Left colon (tissue), 2 donors: ENCODE measurements around the gene MOB3B. TPM values are rescaled to one million over a fixed set of nuclear protein-coding genes. Genes with fewer than 3 reads are reported as not detected.

ENCODE experiments used
- ATAC-seq: fragments of 200-7000 bp; cut with Tn5 transposase; one replicate; pipeline ENCODE4 v1.9.1; 2020; ENCODE audit warnings: mild to moderate bottlenecking, moderate library complexity
- DNase-seq, 2 donors: peaks; one replicate each; pipeline ENCODE4 v3.0.0-alpha.2; 2020
- intact Hi-C, 2 donors: fragments of 100-400 bp; cut with DNase I in 1 of 2; cut with micrococcal nuclease in 1 of 2; formaldehyde crosslinking; loops; one replicate each; pipeline versions ENCODE4 v1.11.2 to v1.14.0; 2022; cut with DNase I, micrococcal nuclease
- total RNA-seq, 2 donors: library from RNA; stranded (reverse); fragmentation: NEBNext Ultra II Directional; extraction: Animal tissue kit (Norgen Biotek cat#: 25700); gene quantifications; one replicate each; pipeline ENCODE4 v1.2.1, GENCODE V29; 2021
- donor health status: DM: no; HTN: no; CAD: no.
- donor health status: DM: yes; HTN: yes; CAD: no.

MOB3B gene
- total RNA-seq, 2 donors from 2014 or later = 42.2 to 47.1 TPM

GRCh38 chr9:27341545-27342294 lies 187.9 kb downstream of the MOB3B start:
- ATAC-seq (peak; percentile 58), DNase-seq (no peak)
- intact Hi-C loops = no loop called here

DNA sequence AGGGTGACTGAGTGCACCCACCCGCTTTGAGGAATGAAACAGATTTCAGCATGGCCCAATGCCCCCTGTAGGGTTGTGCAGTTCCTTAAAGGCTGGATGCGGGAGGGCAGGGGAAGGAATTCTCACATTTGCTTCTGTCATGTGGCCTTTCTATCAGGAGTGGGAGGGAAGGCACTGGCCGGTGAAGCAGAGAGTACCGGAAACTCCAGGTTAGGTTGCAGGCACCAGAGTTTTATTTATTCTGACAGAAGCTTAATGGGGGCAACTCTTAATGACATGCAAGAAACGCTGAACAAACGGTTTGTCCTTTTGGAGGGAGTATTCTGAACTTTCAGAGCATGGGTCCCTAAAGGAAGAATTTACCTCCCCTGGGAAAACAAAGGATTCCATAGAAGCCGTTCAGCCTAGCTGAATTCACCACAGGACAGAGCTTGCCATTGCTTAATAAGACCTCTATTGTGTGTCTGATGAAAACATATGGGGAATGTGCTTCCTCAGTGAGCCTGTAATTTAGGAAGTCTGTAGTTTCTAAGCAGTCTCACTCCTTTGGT lies 188.6 kb downstream of the MOB3B start:
- intact Hi-C loops = no loop called here
- ATAC-seq = no peak

GRCh38 chr9:27340285-27340674 lies 189.3 kb downstream of the MOB3B start:
- DNase-seq (no peak), ATAC-seq (no peak)
- intact Hi-C loops = no loop called here

More for the DNA sequence above, 188.6 kb downstream of the MOB3B start:
- no peak for DNase-seq

GRCh38 chr9:27339661-27340284 lies 189.8 kb downstream of the MOB3B start:
- DNase-seq (no peak), ATAC-seq (no peak)
- intact Hi-C loops = loop anchor here in 1 of 2 donors (10.0 kb wide), 1 partner anchor 195 kb away; no protein-coding TSS in a partner anchor

DNA sequence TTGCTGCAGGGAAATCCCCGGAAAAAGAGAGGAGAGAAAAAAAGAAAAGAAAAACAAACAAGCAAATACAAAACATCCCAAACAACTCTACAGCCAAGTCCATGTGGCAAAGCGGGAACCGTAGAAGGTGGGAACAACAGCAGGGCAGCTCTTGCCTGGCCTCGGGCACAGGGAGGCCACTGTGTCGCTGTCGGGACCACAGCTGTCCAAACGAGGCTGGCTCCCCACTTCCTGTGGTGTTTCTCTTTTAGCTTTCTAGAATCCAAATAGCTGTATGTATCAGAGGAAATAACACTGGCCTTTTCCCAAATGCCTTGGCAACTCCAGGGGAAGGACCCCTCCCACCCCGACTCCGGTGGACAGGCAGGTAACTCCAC lies 191.1 kb downstream of the MOB3B start:
- DNase-seq (no peak), ATAC-seq (peak; percentile 1)
- intact Hi-C loops = loop anchor here in 1 of 2 donors (10.0 kb wide), 1 partner anchor 196 kb away; no protein-coding TSS in a partner anchor

- peak; percentile 39 to 68 for DNase-seq
- ATAC-seq = peak; percentile 88
- intact Hi-C loops = loop anchor here in 1 of 2 donors (10.0 kb wide), 1 partner anchor 197 kb away; no protein-coding TSS in a partner anchor
These were observed 191.6 kb downstream of the MOB3B start for GRCh38 chr9:27337833-27338526.

DNA sequence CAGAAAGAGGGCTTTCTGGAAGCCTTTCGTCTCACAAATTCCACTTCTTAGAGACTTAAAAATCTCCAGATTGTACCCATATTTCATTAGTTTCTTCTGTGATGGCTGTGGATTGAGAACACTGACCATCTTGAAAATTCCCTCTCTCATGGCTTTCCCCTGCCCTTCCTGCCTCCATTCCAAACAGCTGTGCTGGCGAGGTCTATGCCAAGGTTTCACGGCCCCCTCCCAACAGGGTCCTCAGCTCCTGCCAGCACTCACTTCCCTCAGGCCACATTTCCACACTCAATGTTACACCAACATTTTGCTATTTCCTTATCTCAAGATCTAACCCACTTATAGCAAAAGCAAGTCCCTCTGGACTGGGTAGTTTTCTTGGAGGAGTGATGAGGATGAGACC lies 192.4 kb downstream of the MOB3B start:
- ATAC-seq (no peak), DNase-seq (no peak)
- intact Hi-C loops = loop anchor here in 1 of 2 donors (10.0 kb wide), 1 partner anchor 198 kb away; no protein-coding TSS in a partner anchor

- DNase-seq = no peak
- ATAC-seq = no peak
- intact Hi-C loops = loop anchor here in 1 of 2 donors (10.0 kb wide), 1 partner anchor 198 kb away; no protein-coding TSS in a partner anchor
These were observed 192.8 kb downstream of the MOB3B start for GRCh38 chr9:27336829-27337228.

DNA sequence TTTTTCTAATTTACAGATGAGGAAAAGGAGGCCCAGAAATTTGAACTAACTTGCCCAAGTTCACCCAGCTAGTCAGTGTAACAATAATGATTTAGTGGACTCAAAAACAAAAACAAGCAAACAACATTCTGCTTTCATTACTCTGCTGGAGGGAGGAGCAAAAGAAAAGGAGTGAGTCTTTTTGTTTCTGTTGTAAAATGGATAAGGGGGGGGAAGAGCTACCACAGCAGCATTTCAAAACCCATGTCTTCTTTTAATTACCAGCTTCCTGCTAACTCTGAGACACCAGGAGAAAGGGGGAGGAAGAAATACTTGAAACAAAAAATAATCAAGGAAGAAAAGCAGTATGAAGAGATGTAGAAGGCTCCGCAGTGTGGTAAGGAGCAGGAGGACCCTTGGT lies 193.5 kb downstream of the MOB3B start:
- no peak for ATAC-seq
- intact Hi-C loops = loop anchor here in 1 of 2 donors (10.0 kb wide), 1 partner anchor 199 kb away; no protein-coding TSS in a partner anchor
- DNase-seq = no peak

DNA sequence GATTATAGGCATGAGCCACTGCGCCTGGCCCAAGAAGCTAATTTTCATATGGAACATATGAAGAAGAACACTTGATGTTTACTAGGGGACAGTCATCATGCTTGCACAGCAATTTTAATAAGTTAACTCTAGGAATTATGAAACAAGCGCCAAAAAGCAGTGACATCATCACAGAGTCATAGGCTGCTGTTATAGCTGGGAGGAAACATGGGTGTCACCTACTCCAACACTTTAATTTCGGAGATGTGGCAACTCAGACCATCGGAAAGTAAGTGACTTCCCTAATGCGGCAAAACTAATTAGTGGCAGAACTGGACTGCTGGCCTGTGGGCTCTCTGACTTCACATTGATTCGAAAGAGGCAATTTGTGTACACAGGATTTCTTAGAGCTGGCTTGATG lies 194.5 kb downstream of the MOB3B start:
- intact Hi-C loops = loop anchor here in 1 of 2 donors (10.0 kb wide), 1 partner anchor 200 kb away; no protein-coding TSS in a partner anchor
- DNase-seq (no peak), ATAC-seq (no peak)

- intact Hi-C loops = loop anchor here (1.0 to 10.0 kb wide), 3 partner anchors 199 to 215 kb away; no protein-coding TSS in a partner anchor
- DNase-seq = peak in 1 of 2 donors; percentile 50
- peak; percentile 68 for ATAC-seq
These were observed 196.2 kb downstream of the MOB3B start for GRCh38 chr9:27333241-27334052.

- DNase-seq (no peak), ATAC-seq (no peak)
- intact Hi-C loops = loop anchor here (5.0 to 10.0 kb wide), 2 partner anchors 201 to 203 kb away; no protein-coding TSS in a partner anchor
These were observed 198.2 kb downstream of the MOB3B start for GRCh38 chr9:27331393-27331792.

- intact Hi-C loops = no loop called here
- no peak for ATAC-seq
- DNase-seq = no peak
These were observed 200.3 kb downstream of the MOB3B start for GRCh38 chr9:27329291-27329690.

- no peak for ATAC-seq
- intact Hi-C loops = no loop called here
- DNase-seq = no peak
These were observed 201.1 kb downstream of the MOB3B start for GRCh38 chr9:27328483-27328882.

- ATAC-seq (no peak), DNase-seq (no peak)
- intact Hi-C loops = no loop called here
These were observed 218.4 kb downstream of the MOB3B start for GRCh38 chr9:27311184-27311583.

- ATAC-seq (no peak), DNase-seq (no peak)
- intact Hi-C loops = no loop called here
These were observed 219.0 kb downstream of the MOB3B start for GRCh38 chr9:27310582-27310981.

DNA sequence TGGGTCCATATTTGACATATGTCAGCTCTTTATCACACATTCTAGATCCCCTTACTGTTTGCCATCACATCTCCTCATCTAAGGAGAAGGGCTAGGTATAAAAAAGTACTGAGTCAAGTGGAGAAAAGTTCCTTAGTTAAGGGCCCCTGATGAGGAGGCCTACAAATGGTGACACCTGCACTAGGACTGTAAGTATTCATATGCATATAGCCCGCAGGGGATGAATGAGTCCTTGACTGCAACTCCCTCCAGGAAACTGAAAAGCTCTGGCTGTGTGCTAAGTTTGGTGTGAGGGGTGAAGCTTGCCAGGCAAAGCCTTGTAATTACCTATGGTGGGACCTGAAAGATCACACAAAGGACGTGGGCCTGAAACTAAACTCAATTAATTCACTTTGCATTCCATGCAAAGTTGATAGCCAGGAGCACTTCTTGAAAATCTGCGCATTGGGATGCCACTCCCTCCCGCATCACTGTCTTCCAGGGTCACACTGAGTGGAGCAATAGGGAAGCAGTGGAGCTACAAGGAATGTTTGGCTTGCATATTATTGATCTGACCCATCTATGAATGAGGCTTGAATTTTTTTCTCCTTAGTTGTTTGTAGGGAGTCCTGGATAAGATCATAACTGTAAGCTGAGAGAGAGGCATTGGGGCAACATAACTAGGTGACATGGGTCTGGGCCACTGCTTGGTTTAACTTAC lies 220.8 kb downstream of the MOB3B start:
- no peak for ATAC-seq
- no peak for DNase-seq
- intact Hi-C loops = no loop called here

- intact Hi-C loops = no loop called here
- DNase-seq (no peak), ATAC-seq (no peak)
These were observed 225.1 kb downstream of the MOB3B start for GRCh38 chr9:27304521-27304920.
